ENCODE data around the gene ZNF296.

DNA sequence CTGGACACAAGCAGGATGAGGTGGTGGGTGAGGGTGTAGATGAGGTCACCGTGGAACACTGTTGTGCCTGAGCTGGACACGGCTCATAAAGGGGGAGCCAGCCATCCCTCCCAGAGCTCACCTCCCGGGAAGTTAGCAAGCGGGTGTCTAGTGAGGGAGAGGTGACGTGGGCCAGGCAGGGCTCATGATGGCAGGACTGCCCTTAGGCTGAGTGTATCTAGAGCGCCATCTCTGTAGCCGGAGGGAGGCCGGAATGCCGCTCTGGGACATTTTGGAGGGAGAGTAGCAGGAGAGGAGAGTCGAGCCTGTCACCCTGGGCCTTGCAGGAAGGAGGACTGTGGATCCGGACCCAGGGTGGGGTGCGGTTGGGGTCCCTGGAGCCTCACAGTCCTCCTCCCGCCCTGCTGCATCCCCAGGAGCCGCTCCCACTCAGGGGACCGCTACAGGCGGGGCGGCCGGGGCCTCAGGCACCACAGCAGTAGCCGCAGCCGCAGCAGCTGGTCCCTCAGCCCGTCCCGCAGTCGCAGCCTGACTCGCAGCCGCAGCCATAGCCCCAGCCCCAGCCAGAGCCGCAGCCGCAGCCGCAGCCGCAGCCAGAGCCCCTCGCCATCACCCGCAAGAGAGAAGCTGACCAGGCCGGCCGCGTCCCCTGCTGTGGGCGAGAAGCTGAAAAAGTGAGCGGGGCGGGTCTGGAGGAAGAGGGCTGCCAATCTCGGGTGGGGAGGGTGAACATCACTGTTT is 9.2 kb downstream of the ZNF296 start:
- TF ChIP-seq CTCF (IDR thresholded peaks at IDR 0.05; ENCODE audit: insufficient read depth, low read depth, low read length): no peak
- no peak for TF ChIP-seq EZH2 (IDR thresholded peaks at IDR 0.05; ENCODE audit: insufficient read depth, low read length)
